ENCODE measurements around the gene LBHD2. TPM values are rescaled to one million over a fixed set of nuclear protein-coding genes. Genes with fewer than 3 reads are reported as not detected.

Gene LBHD2
- total and polyA plus RNA-seq, 2 experiments from 2014 or later, result not detected

DNA sequence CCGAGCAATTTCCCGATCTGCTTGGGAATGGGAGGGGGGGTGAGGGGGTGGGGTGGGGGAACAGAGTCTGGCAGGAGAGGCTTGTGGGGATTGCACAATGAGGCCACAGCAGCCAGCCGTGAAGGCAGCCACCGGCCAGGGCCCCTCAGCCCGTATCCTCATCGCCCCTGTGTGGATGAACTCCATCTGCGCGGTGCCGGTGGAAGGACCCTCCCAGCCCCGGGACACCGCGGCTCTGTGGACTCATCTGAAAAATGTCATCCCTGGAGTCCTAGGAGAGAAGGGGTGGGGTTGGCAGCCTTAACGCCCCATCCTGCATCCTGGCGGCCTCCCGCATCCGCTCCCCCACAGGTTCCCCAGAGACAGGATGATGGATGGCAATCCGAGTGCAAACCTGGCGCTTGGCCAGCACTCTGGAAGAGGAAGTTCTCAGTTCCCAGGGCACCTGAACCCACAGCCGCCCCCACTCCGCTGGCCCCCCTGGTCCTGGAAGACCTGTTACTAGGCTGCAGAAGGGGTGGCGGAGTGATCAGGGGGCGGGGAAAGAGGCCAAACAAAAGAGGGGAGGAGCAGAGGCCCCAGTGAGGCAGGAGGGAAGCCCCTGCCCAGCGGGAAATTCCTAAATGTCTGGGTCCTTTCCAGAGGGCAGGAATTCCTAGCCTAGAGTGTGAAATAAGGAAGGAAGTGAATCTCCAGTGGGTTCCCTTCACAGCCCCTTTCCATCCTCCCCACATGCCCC lies 38.0 kb downstream of the LBHD2 start:
- Mint-ChIP-seq H3K36me3 (ENCODE audit: low read depth) (peaks cover 2% of the 10 kb centered on the region; the same call in 1 of the 3 replicates), H3K27me3 (ENCODE audit: insufficient read depth, low read depth, poor library complexity) (peaks cover 30% of the 10 kb centered on the region), H3K4me3 (peak overlapping the region; percentile 64), H3K4me1 (peaks cover 16% of the 10 kb centered on the region), H3K9me3 (no peaks in the 10 kb centered on the region), H3K27ac (no peak overlapping the region)
- Histone ChIP-seq H2AFZ (peak overlapping the region; percentile 97), H3K4me3 (peak overlapping the region; percentile 55), H3K27ac (ENCODE audit: low read depth) (peak overlapping the region; percentile 69; the same call in 1 of the 2 replicates), H3K4me1 (ENCODE audit: insufficient read depth) (peaks cover 15% of the 10 kb centered on the region; the same call in 1 of the 2 replicates), H3K79me2 (replicated peaks; ENCODE audit: insufficient read depth) (no peaks in the 10 kb centered on the region), H4K20me1 (replicated peaks; ENCODE audit: insufficient read depth) (no peaks in the 10 kb centered on the region; the same call in 1 of the 2 replicates), H3K36me3 (ENCODE audit: insufficient read depth) (no peaks in the 10 kb centered on the region), H3K27me3 (ENCODE audit: insufficient read depth) (peaks cover 53% of the 10 kb centered on the region), H3F3A (replicated peaks; ENCODE audit: low read depth) (no peaks in the 10 kb centered on the region; the same call in 1 of the 2 replicates), H3K9me2 (ENCODE audit: insufficient read depth) (no peaks in the 10 kb centered on the region), H3K4me2 (peak overlapping the region; percentile 89)
- peak; percentile 74 for DNase-seq (ENCODE audit: low spot score)
- peak; percentile 14 for ATAC-seq
- TF ChIP-seq, protein P1, sequence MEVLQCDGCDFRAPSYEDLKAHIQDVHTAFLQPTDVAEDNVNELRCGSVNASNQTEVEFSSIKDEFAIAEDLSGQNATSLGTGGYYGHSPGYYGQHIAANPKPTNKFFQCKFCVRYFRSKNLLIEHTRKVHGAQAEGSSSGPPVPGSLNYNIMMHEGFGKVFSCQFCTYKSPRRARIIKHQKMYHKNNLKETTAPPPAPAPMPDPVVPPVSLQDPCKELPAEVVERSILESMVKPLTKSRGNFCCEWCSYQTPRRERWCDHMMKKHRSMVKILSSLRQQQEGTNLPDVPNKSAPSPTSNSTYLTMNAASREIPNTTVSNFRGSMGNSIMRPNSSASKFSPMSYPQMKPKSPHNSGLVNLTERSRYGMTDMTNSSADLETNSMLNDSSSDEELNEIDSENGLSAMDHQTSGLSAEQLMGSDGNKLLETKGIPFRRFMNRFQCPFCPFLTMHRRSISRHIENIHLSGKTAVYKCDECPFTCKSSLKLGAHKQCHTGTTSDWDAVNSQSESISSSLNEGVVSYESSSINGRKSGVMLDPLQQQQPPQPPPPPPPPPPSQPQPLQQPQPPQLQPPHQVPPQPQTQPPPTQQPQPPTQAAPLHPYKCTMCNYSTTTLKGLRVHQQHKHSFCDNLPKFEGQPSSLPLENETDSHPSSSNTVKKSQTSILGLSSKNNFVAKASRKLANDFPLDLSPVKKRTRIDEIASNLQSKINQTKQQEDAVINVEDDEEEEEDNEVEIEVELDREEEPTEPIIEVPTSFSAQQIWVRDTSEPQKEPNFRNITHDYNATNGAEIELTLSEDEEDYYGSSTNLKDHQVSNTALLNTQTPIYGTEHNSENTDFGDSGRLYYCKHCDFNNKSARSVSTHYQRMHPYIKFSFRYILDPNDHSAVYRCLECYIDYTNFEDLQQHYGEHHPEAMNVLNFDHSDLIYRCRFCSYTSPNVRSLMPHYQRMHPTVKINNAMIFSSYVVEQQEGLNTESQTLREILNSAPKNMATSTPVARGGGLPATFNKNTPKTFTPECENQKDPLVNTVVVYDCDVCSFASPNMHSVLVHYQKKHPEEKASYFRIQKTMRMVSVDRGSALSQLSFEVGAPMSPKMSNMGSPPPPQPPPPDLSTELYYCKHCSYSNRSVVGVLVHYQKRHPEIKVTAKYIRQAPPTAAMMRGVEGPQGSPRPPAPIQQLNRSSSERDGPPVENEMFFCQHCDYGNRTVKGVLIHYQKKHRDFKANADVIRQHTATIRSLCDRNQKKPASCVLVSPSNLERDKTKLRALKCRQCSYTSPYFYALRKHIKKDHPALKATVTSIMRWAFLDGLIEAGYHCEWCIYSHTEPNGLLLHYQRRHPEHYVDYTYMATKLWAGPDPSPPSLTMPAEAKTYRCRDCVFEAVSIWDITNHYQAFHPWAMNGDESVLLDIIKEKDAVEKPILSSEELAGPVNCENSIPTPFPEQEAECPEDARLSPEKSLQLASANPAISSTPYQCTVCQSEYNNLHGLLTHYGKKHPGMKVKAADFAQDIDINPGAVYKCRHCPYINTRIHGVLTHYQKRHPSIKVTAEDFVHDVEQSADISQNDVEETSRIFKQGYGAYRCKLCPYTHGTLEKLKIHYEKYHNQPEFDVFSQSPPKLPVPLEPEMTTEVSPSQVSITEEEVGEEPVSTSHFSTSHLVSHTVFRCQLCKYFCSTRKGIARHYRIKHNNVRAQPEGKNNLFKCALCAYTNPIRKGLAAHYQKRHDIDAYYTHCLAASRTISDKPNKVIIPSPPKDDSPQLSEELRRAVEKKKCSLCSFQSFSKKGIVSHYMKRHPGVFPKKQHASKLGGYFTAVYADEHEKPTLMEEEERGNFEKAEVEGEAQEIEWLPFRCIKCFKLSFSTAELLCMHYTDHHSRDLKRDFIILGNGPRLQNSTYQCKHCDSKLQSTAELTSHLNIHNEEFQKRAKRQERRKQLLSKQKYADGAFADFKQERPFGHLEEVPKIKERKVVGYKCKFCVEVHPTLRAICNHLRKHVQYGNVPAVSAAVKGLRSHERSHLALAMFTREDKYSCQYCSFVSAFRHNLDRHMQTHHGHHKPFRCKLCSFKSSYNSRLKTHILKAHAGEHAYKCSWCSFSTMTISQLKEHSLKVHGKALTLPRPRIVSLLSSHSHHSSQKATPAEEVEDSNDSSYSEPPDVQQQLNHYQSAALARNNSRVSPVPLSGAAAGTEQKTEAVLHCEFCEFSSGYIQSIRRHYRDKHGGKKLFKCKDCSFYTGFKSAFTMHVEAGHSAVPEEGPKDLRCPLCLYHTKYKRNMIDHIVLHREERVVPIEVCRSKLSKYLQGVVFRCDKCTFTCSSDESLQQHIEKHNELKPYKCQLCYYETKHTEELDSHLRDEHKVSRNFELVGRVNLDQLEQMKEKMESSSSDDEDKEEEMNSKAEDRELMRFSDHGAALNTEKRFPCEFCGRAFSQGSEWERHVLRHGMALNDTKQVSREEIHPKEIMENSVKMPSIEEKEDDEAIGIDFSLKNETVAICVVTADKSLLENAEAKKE (CRISPR knock-in tag; IDR thresholded peaks at IDR 0.05), result no peak
- TF ChIP-seq EZH2 (IDR thresholded peaks at IDR 0.05; ENCODE audit: low read depth, unreplicated experiment), result peak; percentile 29

DNA sequence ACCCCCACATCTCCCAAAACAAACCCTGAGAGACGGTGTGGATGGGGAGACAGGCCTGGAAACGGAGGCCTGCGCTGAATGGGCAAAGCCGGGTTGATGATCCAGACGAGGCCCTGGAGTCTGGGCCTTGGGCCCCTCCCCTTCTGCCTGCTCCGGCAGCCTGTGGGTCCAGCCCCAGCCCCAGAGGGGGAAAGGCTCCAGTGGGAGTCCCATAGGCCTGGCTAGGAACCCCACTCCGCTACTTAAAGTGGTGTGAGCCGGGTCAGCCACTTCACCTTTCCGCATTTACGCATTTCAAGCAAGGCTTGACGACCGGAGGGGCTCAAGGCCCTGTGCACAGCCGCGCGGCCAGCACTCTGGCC lies 38.6 kb downstream of the LBHD2 start:
- Mint-ChIP-seq H3K36me3 (ENCODE audit: low read depth) (peaks cover 2% of the 10 kb centered on the region; the same call in 1 of the 3 replicates), H3K9me3 (no peaks in the 10 kb centered on the region), H3K4me3 (peak overlapping the region; percentile 64), H3K27ac (no peak overlapping the region), H3K27me3 (ENCODE audit: insufficient read depth, low read depth, poor library complexity) (peaks cover 32% of the 10 kb centered on the region), H3K4me1 (peaks cover 16% of the 10 kb centered on the region)
- no peaks in the 10 kb centered on the region for H3K79me2 ChIP-seq (replicated peaks; ENCODE audit: insufficient read depth)
- H3K27me3 ChIP-seq (ENCODE audit: insufficient read depth), result peaks cover 56% of the 10 kb centered on the region
- peaks cover under 1% of the 10 kb centered on the region for H4K20me1 ChIP-seq (replicated peaks; ENCODE audit: insufficient read depth)
- H3K4me1 ChIP-seq (ENCODE audit: insufficient read depth), result peaks cover 15% of the 10 kb centered on the region; the same call in 1 of the 2 replicates
- peak overlapping the region; percentile 97 for H2AFZ ChIP-seq
- H3F3A ChIP-seq (replicated peaks; ENCODE audit: low read depth), result peaks cover 2% of the 10 kb centered on the region; the same call in 1 of the 2 replicates
- H3K27ac ChIP-seq (ENCODE audit: low read depth), result peak overlapping the region; percentile 69; the same call in 1 of the 2 replicates
- peak overlapping the region; percentile 89 for H3K4me2 ChIP-seq
- DNase-seq (ENCODE audit: low spot score) (no peak), ATAC-seq (peak; percentile 23)
- no peaks in the 10 kb centered on the region for H3K36me3 ChIP-seq (ENCODE audit: insufficient read depth)
- peak overlapping the region; percentile 55 for H3K4me3 ChIP-seq
- H3K9me2 ChIP-seq (ENCODE audit: insufficient read depth), result no peaks in the 10 kb centered on the region
- no peak for TF ChIP-seq CREB1 (CRISPR knock-in tag; IDR thresholded peaks at IDR 0.05; ENCODE audit: low read depth)
- no peak for TF ChIP-seq JUNB (IDR thresholded peaks at IDR 0.05; ENCODE audit: unreplicated experiment)
- TF ChIP-seq, protein P2, sequence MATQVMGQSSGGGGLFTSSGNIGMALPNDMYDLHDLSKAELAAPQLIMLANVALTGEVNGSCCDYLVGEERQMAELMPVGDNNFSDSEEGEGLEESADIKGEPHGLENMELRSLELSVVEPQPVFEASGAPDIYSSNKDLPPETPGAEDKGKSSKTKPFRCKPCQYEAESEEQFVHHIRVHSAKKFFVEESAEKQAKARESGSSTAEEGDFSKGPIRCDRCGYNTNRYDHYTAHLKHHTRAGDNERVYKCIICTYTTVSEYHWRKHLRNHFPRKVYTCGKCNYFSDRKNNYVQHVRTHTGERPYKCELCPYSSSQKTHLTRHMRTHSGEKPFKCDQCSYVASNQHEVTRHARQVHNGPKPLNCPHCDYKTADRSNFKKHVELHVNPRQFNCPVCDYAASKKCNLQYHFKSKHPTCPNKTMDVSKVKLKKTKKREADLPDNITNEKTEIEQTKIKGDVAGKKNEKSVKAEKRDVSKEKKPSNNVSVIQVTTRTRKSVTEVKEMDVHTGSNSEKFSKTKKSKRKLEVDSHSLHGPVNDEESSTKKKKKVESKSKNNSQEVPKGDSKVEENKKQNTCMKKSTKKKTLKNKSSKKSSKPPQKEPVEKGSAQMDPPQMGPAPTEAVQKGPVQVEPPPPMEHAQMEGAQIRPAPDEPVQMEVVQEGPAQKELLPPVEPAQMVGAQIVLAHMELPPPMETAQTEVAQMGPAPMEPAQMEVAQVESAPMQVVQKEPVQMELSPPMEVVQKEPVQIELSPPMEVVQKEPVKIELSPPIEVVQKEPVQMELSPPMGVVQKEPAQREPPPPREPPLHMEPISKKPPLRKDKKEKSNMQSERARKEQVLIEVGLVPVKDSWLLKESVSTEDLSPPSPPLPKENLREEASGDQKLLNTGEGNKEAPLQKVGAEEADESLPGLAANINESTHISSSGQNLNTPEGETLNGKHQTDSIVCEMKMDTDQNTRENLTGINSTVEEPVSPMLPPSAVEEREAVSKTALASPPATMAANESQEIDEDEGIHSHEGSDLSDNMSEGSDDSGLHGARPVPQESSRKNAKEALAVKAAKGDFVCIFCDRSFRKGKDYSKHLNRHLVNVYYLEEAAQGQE (IDR thresholded peaks at IDR 0.05; ENCODE audit: unreplicated experiment), result no peak

All from GM23338 (cell line).